NCI-H748 (cell line): ENCODE data around the gene TREX2.

ENCODE experiments used
- DNase-seq: peaks from one replicate; lab custom pipeline; 2025; ENCODE audit not compliant: unreplicated experiment; lab: John Stamatoyannopoulos, UW

Gene TREX2

GRCh38 chrX:153445856-153446635 lies at the start of gene TREX2:
Gene TREX2 (minus strand): TSS chrX:153446056. CDS start chrX:153445430, 626 bp downstream.
- no peak for DNase-seq

GRCh38 chrX:153495362-153495751 lies 49.5 kb upstream of the TREX2 start:
- no peak for DNase-seq

GRCh38 chrX:153494541-153495361 lies 48.9 kb upstream of the TREX2 start, which contains the start of gene BGN:
Gene BGN (plus strand): TSS chrX:153494980. CDS start chrX:153504632, 9,652 bp downstream.
- no peak for DNase-seq

GRCh38 chrX:153494061-153494460 lies 48.2 kb upstream of the TREX2 start:
- DNase-seq = no peak

- no peak for DNase-seq
Measured at GRCh38 chrX:153493085-153493484, 47.2 kb upstream of the TREX2 start.

GRCh38 chrX:153492543-153492942 lies 46.7 kb upstream of the TREX2 start:
- DNase-seq = no peak

- no peak for DNase-seq
Measured at GRCh38 chrX:153491918-153492317, 46.1 kb upstream of the TREX2 start.

- DNase-seq = no peak
Measured at GRCh38 chrX:153491351-153491914, 45.6 kb upstream of the TREX2 start.

- no peak for DNase-seq
Measured at GRCh38 chrX:153490217-153490930, 44.5 kb upstream of the TREX2 start.

GRCh38 chrX:153488231-153488914 lies 42.5 kb upstream of the TREX2 start:
- no peak for DNase-seq

- no peak for DNase-seq
Measured at GRCh38 chrX:153487590-153488071, 41.8 kb upstream of the TREX2 start.

- DNase-seq = no peak
Measured at GRCh38 chrX:153486171-153486570, 40.3 kb upstream of the TREX2 start.

- DNase-seq = no peak
Measured at GRCh38 chrX:153485396-153486080, 39.7 kb upstream of the TREX2 start.

- no peak for DNase-seq
Measured at GRCh38 chrX:153482376-153483015, 36.6 kb upstream of the TREX2 start.

- no peak for DNase-seq
Measured at GRCh38 chrX:153481043-153481442, 35.2 kb upstream of the TREX2 start.

- DNase-seq = no peak
Measured at GRCh38 chrX:153478746-153479145, 32.9 kb upstream of the TREX2 start.

GRCh38 chrX:153477901-153478300 lies 32.0 kb upstream of the TREX2 start:
- DNase-seq = no peak

- no peak for DNase-seq
Measured at GRCh38 chrX:153477364-153477857, 31.6 kb upstream of the TREX2 start.
